Neural progenitor cell (in vitro differentiated cells): ENCODE measurements around the gene C16orf46. TPM values are rescaled to one million over a fixed set of nuclear protein-coding genes. Genes with fewer than 3 reads are reported as not detected.
A peak's percentile ranks its signal among the peaks of the same experiment; 100 is the strongest.

Experiments
- DNase-seq: peaks from one replicate; pipeline ENCODE4 v3.0.0-alpha.2; 2016; ENCODE audit warnings: low spot score
- H2AFZ ChIP-seq: fragments of 200-600 bp; sonication (generic); replicated peaks from 2 replicates; pipeline ENCODE4 v1.6.1; 2016; ENCODE audit warnings: antibody characterized with exemption
- H3F3A ChIP-seq: fragments of 200-600 bp; sonication (generic); 2 replicates; pipeline ENCODE4 v1.6.1; 2016; ENCODE audit warnings: antibody characterized with exemption, low read depth
- H3K27ac ChIP-seq: fragments of 200-600 bp; sonication (generic); 2 replicates; pipeline ENCODE4 v1.5.1; 2016; ENCODE audit warnings: mild to moderate bottlenecking
- H3K27me3 ChIP-seq: fragments of 200-600 bp; sonication (generic); 2 replicates; pipeline ENCODE4 v1.6.1; 2016; ENCODE audit warnings: mild to moderate bottlenecking, moderate library complexity
- H3K36me3 ChIP-seq: fragments of 200-600 bp; sonication (generic); 2 replicates; pipeline ENCODE4 v1.5.1; 2016
- H3K4me1 ChIP-seq: fragments of 200-600 bp; sonication (generic); 2 replicates; pipeline ENCODE4 v1.6.1; 2016; ENCODE audit warnings: mixed run types
- H3K4me2 ChIP-seq: fragments of 200-600 bp; sonication (generic); 2 replicates; pipeline ENCODE4 v1.6.1; 2016
- H3K4me3 ChIP-seq: fragments of 200-600 bp; sonication (generic); 2 replicates; pipeline ENCODE4 v1.5.1; 2016
- H3K79me2 ChIP-seq: fragments of 200-600 bp; sonication (generic); 2 replicates; pipeline ENCODE4 v1.6.1; 2016; ENCODE audit warnings: low read depth
- H3K9ac ChIP-seq: fragments of 200-600 bp; sonication (generic); 2 replicates; pipeline ENCODE4 v1.6.1; 2016
- H3K9me3 ChIP-seq: fragments of 200-600 bp; sonication (generic); 2 replicates; pipeline ENCODE4 v1.5.1; 2016; ENCODE audit warnings: low read depth
- H4K20me1 ChIP-seq: fragments of 200-600 bp; sonication (generic); 2 replicates; pipeline ENCODE4 v1.6.1; 2016; ENCODE audit warnings: low read depth
- H3K27ac Mint-ChIP-seq: 3 replicates; pipeline ENCODE4 v1.8.0; 2021; ENCODE audit warnings: mixed read lengths
- H3K27me3 Mint-ChIP-seq: 2 replicates; pipeline ENCODE4 v1.8.0; 2022; ENCODE audit warnings: low read depth, mild to moderate bottlenecking, inconsistent platforms, moderate library complexity, mixed read lengths; ENCODE audit not compliant: insufficient read depth
- H3K36me3 Mint-ChIP-seq: 3 replicates; pipeline ENCODE4 v1.8.0; 2021; ENCODE audit warnings: mixed read lengths
- H3K4me1 Mint-ChIP-seq: 3 replicates; pipeline ENCODE4 v1.8.0; 2021; ENCODE audit warnings: mixed read lengths
- H3K4me3 Mint-ChIP-seq: 3 replicates; pipeline ENCODE4 v1.8.0; 2021; ENCODE audit warnings: mild to moderate bottlenecking, moderate library complexity, mixed read lengths
- H3K9me3 Mint-ChIP-seq: 3 replicates; pipeline ENCODE4 v1.8.0; 2020; ENCODE audit warnings: mixed read lengths
- EZH2 ChIP-seq: fragments of 200-600 bp; sonication (generic); IDR thresholded peaks from 2 replicates; pipeline ENCODE4 v1.6.1; 2017; ENCODE audit warnings: antibody characterized with exemption, mild to moderate bottlenecking, moderate library complexity
- EZH2phosphoT487 ChIP-seq: fragments of 200-600 bp; sonication (generic); IDR thresholded peaks from 2 replicates; pipeline ENCODE4 v1.6.1; 2017; ENCODE audit warnings: antibody characterized with exemption
- total RNA-seq: library from RNA; depleted of rRNA; stranded (reverse); fragments of >200 nt; gene quantifications from 2 replicates; pipeline ENCODE4 v1.2.3, GENCODE V29; 2015; ENCODE audit warnings: low replicate concordance
- TF ChIP-seq, protein P1 (sequence below): fragments of 200-600 bp; sonication (generic); IDR thresholded peaks from 2 replicates; pipeline ENCODE4 v1.5.1; 2017; ENCODE audit warnings: antibody characterized with exemption, mild to moderate bottlenecking

C16orf46 gene
- total RNA-seq, 1 donor from 2014 or later, result 1.7 TPM

DNA sequence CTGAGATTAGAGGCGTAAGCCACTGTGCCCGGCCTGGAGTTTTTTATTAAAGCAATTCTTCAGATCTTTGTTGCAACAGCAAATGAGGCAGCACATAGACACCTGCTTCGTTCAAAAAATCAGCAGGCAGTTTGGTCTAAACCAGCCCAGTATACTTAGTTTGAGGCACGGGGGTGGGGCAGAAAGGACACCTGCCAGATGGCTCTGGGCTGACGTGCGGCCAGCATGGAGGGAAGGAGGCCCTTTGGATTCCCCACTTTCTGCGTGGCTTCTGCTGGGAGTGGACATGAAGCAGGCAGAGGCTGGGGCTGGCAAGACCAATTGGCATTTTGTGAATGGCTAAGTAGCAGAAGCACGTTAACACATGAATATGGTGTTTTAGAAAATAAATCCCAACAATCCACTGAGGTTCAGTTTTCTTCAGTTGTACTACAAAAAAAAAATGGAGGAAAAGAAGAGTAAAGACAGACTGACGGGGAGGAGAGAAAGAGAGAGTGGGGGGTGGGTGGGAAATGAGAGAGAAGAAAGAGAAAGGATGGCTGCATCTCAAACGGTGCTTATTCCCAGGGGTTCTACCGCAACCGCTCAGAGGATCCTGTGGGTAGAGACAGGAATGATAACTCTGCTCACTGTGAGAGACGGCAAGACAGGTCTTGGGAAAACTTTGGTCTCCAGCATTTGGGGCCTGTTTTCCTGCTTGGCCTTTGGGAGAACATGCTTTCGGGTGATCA is 16.3 kb downstream of the C16orf46 start:
- no peaks in the 10 kb centered on the region for H3K9me3 ChIP-seq
- H2AFZ ChIP-seq, result no peak overlapping the region
- H3K4me1 Mint-ChIP-seq, result peaks cover 14% of the 10 kb centered on the region
- H3K4me2 ChIP-seq, result no peak overlapping the region
- TF ChIP-seq EZH2 (no peak), EZH2phosphoT487 (no peak)
- TF ChIP-seq, protein P1, sequence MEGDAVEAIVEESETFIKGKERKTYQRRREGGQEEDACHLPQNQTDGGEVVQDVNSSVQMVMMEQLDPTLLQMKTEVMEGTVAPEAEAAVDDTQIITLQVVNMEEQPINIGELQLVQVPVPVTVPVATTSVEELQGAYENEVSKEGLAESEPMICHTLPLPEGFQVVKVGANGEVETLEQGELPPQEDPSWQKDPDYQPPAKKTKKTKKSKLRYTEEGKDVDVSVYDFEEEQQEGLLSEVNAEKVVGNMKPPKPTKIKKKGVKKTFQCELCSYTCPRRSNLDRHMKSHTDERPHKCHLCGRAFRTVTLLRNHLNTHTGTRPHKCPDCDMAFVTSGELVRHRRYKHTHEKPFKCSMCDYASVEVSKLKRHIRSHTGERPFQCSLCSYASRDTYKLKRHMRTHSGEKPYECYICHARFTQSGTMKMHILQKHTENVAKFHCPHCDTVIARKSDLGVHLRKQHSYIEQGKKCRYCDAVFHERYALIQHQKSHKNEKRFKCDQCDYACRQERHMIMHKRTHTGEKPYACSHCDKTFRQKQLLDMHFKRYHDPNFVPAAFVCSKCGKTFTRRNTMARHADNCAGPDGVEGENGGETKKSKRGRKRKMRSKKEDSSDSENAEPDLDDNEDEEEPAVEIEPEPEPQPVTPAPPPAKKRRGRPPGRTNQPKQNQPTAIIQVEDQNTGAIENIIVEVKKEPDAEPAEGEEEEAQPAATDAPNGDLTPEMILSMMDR, result no peak
- H3K36me3 Mint-ChIP-seq, result peaks cover 3% of the 10 kb centered on the region
- no peak overlapping the region for H3K9ac ChIP-seq
- no peaks in the 10 kb centered on the region for H4K20me1 ChIP-seq
- no peaks in the 10 kb centered on the region for H3K79me2 ChIP-seq
- DNase-seq, result no peak
- H3K27me3 Mint-ChIP-seq, result no peaks in the 10 kb centered on the region
- no peaks in the 10 kb centered on the region for H3K36me3 ChIP-seq
- H3F3A ChIP-seq, result no peaks in the 10 kb centered on the region
- no peak overlapping the region for H3K4me3 Mint-ChIP-seq
- H3K27ac Mint-ChIP-seq, result no peak overlapping the region
- no peak overlapping the region for H3K4me3 ChIP-seq
- no peaks in the 10 kb centered on the region for H3K27me3 ChIP-seq
- H3K27ac ChIP-seq, result peak overlapping the region; percentile 17
- H3K9me3 Mint-ChIP-seq, result no peaks in the 10 kb centered on the region
- H3K4me1 ChIP-seq, result peaks cover 14% of the 10 kb centered on the region

DNA sequence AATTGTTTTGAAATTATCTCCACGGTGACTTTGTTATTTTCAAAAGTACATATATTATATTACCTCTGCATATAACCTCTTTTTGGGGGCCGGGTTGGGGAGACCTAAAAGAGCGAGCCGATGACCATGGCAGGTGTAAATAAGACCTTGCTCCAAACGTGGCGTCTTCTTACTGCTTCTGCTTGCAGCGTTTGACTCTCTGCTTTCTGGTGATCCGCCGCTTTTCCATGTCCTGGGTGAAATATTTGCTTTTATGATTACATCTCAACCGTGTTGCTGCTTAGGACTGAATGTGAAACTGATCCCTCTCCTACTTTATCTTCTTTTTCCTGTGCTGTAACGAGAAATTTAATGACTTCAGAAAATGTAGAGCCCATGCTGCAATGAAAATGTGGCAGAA is 23.3 kb downstream of the C16orf46 start:
- no peak for DNase-seq
- Histone ChIP-seq H3K36me3 (no peaks in the 10 kb centered on the region), H3K27ac (no peak overlapping the region), H4K20me1 (no peaks in the 10 kb centered on the region), H3K27me3 (no peaks in the 10 kb centered on the region), H3K4me1 (no peaks in the 10 kb centered on the region), H3K9ac (no peak overlapping the region), H3K79me2 (no peaks in the 10 kb centered on the region), H3K9me3 (no peaks in the 10 kb centered on the region), H3K4me2 (no peak overlapping the region), H3K4me3 (no peak overlapping the region), H2AFZ (no peak overlapping the region), H3F3A (no peaks in the 10 kb centered on the region)
- Mint-ChIP-seq H3K4me3 (no peak overlapping the region), H3K9me3 (peaks cover 15% of the 10 kb centered on the region), H3K27me3 (peaks cover 3% of the 10 kb centered on the region), H3K4me1 (no peaks in the 10 kb centered on the region), H3K36me3 (peaks cover 7% of the 10 kb centered on the region), H3K27ac (no peak overlapping the region)
- TF ChIP-seq EZH2phosphoT487 (no peak), EZH2 (no peak)
- TF ChIP-seq, protein P1, result no peak

DNA sequence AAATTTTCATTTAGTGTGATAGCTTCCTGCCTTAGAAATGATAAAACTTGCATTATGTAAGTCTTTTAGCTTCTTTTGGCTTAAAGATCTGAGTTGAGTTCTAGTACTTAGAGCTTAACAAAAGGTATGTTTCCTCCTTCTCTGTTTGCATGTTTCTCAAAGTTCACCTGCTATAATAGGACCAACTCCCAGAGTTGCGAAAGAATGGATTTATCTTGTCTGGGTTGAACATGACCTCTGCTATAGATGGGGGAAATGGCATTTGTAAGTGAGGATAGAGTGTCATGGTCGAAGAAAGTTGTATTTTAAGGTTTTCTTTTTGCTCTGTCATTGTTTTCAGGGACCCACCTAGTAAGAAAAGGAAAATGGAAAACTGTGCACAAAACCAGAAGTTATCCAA is 34.2 kb downstream of the C16orf46 start:
- no peak overlapping the region for H3K27ac Mint-ChIP-seq
- H4K20me1 ChIP-seq, result peaks cover 66% of the 10 kb centered on the region
- TF ChIP-seq, protein P1, result no peak
- TF ChIP-seq EZH2 (no peak), EZH2phosphoT487 (no peak)

More for the DNA sequence above, 34.2 kb downstream of the C16orf46 start:
- no peak overlapping the region for H3K27ac ChIP-seq
- peaks cover 32% of the 10 kb centered on the region for H3F3A ChIP-seq
- no peak for DNase-seq
- H3K27me3 ChIP-seq, result no peaks in the 10 kb centered on the region
- no peak overlapping the region for H3K9ac ChIP-seq
- H2AFZ ChIP-seq, result no peak overlapping the region
- peaks cover 4% of the 10 kb centered on the region for H3K9me3 Mint-ChIP-seq
- no peaks in the 10 kb centered on the region for H3K9me3 ChIP-seq
- H3K4me3 Mint-ChIP-seq, result no peak overlapping the region
- peaks cover 21% of the 10 kb centered on the region for H3K36me3 ChIP-seq
- peaks cover 45% of the 10 kb centered on the region for H3K79me2 ChIP-seq
- H3K4me1 ChIP-seq, result peaks cover 30% of the 10 kb centered on the region
- peaks cover 5% of the 10 kb centered on the region for H3K27me3 Mint-ChIP-seq
- no peak overlapping the region for H3K4me2 ChIP-seq
- no peak overlapping the region for H3K4me3 ChIP-seq
- H3K4me1 Mint-ChIP-seq, result peaks cover 28% of the 10 kb centered on the region
- peaks cover 50% of the 10 kb centered on the region for H3K36me3 Mint-ChIP-seq
